ENCODE measurements around the gene C2orf78. TPM values are rescaled to one million over a fixed set of nuclear protein-coding genes. Genes with fewer than 3 reads are reported as not detected.

C2orf78 gene
- total and polyA plus RNA-seq, 9 of the 15 experiments (the other 6 are each of a cell fraction or from before 2014, with no cell fraction given) = 0.04 to 0.28 (median 0.20) TPM

GRCh38 chr2:73837847-73838585, 54.0 kb downstream of the C2orf78 start (continued):
- TF ChIP-seq, protein P1, sequence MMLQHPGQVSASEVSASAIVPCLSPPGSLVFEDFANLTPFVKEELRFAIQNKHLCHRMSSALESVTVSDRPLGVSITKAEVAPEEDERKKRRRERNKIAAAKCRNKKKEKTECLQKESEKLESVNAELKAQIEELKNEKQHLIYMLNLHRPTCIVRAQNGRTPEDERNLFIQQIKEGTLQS (IDR thresholded peaks at IDR 0.05) = 0 out of 2 replicates have a peak, but pooled peaks have one; percentile 12
- TF ChIP-seq, protein P1 (CRISPR knock-in tag; conservative IDR thresholded peaks at IDR 0.05) = no peak
- TF ChIP-seq TFE3 (CRISPR knock-in tag; IDR thresholded peaks at IDR 0.05) = no peak

DNA sequence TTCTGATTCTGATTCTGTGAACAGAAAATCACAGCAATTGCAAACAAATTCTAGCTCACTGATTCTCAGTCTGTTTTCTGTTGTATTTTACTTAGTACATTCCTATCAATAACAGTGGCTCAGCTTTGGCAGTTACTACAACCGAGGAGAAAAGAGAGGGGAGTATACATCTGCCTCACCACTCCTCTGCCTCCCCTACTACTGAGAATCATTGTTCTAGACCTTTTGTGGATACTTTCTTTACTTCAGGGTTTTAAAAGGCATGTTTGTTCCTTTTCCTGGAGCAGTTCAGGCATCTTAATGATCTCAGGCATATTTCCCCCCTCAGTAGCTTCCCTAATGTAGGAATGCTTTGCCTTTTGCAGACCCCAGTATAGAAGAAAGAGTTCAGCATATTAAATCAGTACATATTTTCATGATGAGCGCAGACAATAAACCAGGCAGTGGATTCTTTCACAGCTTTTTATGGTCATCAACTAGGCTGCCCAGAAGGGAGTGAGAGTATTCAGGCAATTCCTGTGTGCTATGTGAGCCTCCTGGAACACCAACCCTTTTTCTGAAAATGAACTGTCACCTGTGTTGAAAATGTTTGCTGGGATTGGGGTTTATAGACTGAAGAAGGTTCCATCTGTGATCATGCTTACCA, 55.0 kb downstream of the C2orf78 start:
- Histone ChIP-seq H3K27me3 (ENCODE audit: control insufficient read depth in 2 of 2, insufficient read depth in 2 of 2, low read length in 2 of 2) (no peaks in the 10 kb centered on the region), H3K4me2 (ENCODE audit: insufficient read depth, low read length) (no peak overlapping the region), H3K27ac (ENCODE audit: extremely low read depth, low read depth, low read length) (no peak overlapping the region), H3K4me3 (no peak overlapping the region), H3K9me1 (ENCODE audit: control insufficient read depth, insufficient read depth, low read length) (no peaks in the 10 kb centered on the region), H3K36me3 (ENCODE audit: control insufficient read depth, insufficient read depth, low read length) (peaks cover 43% of the 10 kb centered on the region; the same call in 2 of the 3 replicates), H2AFZ (ENCODE audit: low read depth, low read length) (no peak overlapping the region), H3K4me1 (replicated peaks in 1 of 2; ENCODE audit: control insufficient read depth in 2 of 2, insufficient read depth in 2 of 2, low read length in 2 of 2) (peaks cover 2 to 8% of the 10 kb centered on the region in 2 experiments; a peak in 2 of 5 replicates), H4K20me1 (replicated peaks; ENCODE audit: control insufficient read depth, insufficient read depth, low read length) (no peaks in the 10 kb centered on the region), H3K9ac (ENCODE audit: insufficient read depth in 1 of 2, low read depth in 2 of 2, low read length in 2 of 2) (no peak overlapping the region), H3K79me2 (ENCODE audit: control insufficient read depth, insufficient read depth, low read length) (peaks cover 4% of the 10 kb centered on the region; the same call in 1 of the 3 replicates), H3K9me3 (replicated peaks; ENCODE audit: control insufficient read depth, insufficient read depth, low read depth, low read length) (no peaks in the 10 kb centered on the region)
- ChIA-PET POLR2A (interaction anchor here (0.6 to 1.6 kb wide), 3 partner anchors 9 to 232 kb away, joined by 3 read pairs; partner anchors contain the start of gene STAMBP), CTCF (ENCODE audit: low intra/inter-chr PET ratio) (no interaction called here)
- no peak for DNase-seq (ENCODE audit: extremely low read depth in 1 of 4, low spot score in 3 of 4)
- in situ Hi-C loops (cut with MboI) (no loop called here), intact Hi-C loops (cut with micrococcal nuclease) (no loop called here)
- FAIRE-seq = no peak
- no TSS peak for BruUV-seq (replicated peaks)
- TF ChIP-seq GATAD2B (IDR thresholded peaks at IDR 0.05; ENCODE audit: borderline replicate concordance) (no peak), ZSCAN32 (CRISPR knock-in tag; IDR thresholded peaks at IDR 0.05) (no peak), NBN (IDR thresholded peaks at IDR 0.05; ENCODE audit: low read depth) (no peak), ZNF217 (CRISPR knock-in tag; IDR thresholded peaks at IDR 0.05) (no peak)
- 71% methylated on average over 2 of the region's 2 CpGs for WGBS (ENCODE audit: insufficient coverage, low coverage, missing lambda C conversion rate)
- ATAC-seq = no peak
